Tibial nerve (tissue), 4 donors: ENCODE results near the gene CYB5B. TPM values are rescaled to one million over a fixed set of nuclear protein-coding genes. Genes with fewer than 3 reads are reported as not detected.

Experiments
- DNase-seq, 2 donors: peaks; one replicate each; pipeline ENCODE4 v3.0.0-alpha.2; 2019; ENCODE audit warnings: low spot score in 2 of 2
- H3K27ac ChIP-seq, 4 donors: fragments of 200-600 bp; sonication (generic) in 3 of 4; one replicate each; pipeline ENCODE4 v1.5.1; 2017 to 2019; ENCODE audit warnings: mild to moderate bottlenecking in 1 of 4
- H3K27me3 ChIP-seq, 2 donors: fragments of 200-600 bp; sonication (generic) in 1 of 2; one replicate each; pipeline versions ENCODE4 v1.5.1 to v1.6.0; 2017 to 2019
- H3K36me3 ChIP-seq, 3 donors: fragments of 200-600 bp; sonication (generic); one replicate each; pipeline ENCODE4 v1.5.1; 2018 to 2019
- H3K4me1 ChIP-seq, 4 donors: fragments of 200-600 bp; sonication (generic) in 3 of 4; one replicate each; pipeline ENCODE4 v1.5.1; 2017 to 2019
- H3K4me3 ChIP-seq, 4 donors: fragments of 200-600 bp; sonication (generic) in 3 of 4; one replicate each; pipeline ENCODE4 v1.5.1; 2017 to 2019; ENCODE audit warnings: mild to moderate bottlenecking in 1 of 4, moderate library complexity in 1 of 4
- H3K9me3 ChIP-seq, 4 donors: fragments of 200-600 bp; sonication (generic) in 3 of 4; one replicate each; pipeline ENCODE4 v1.5.1; 2017 to 2019
- CTCF ChIP-seq, 5 experiments: fragments of 200-600 bp in 3 of 5; fragments of 450-650 bp in 2 of 5; sonication (generic) in 3 of 5; IDR thresholded peaks; one replicate each; pipeline ENCODE4 v1.5.1; 2016 to 2019; ENCODE audit warnings: antibody characterized with exemption in 5 of 5, mild to moderate bottlenecking in 3 of 5, moderate library complexity in 2 of 5
- EP300 ChIP-seq, 2 donors: sonication (generic); formaldehyde crosslinking; IDR thresholded peaks; one replicate each; pipeline ENCODE4 v1.6.1; 2017; ENCODE audit warnings: antibody characterized with exemption in 2 of 2, mild to moderate bottlenecking in 1 of 2
- POLR2A ChIP-seq, 2 donors: fragments of 450-650 bp; IDR thresholded peaks; one replicate each; pipeline ENCODE4 v1.6.1; 2017; ENCODE audit warnings: antibody characterized with exemption in 2 of 2, mild to moderate bottlenecking in 2 of 2, moderate library complexity in 2 of 2
- WGBS, 2 donors: methylation state at CpG; one replicate each; pipeline ENCODE4 v1.1.5; 2018; 5-methylcytosine and 5-hydroxymethylcytosine counted together
- total RNA-seq, 4 donors: library from RNA; depleted of rRNA; stranded (reverse); fragments of >200 nt; gene quantifications; one replicate each; pipeline ENCODE4 v1.1.0, GENCODE V29; 2016

CYB5B gene
- total RNA-seq, 4 donors from 2014 or later: 26.6 to 45.9 (median 30.7) TPM

- no peak overlapping the region for H3K4me3 ChIP-seq
- peaks cover 0 to 26% (median 2%) of the 10 kb centered on the region in 4 donors for H3K4me1 ChIP-seq
- no peak for DNase-seq
- H3K9me3 ChIP-seq: no peaks in the 10 kb centered on the region
- no peak overlapping the region for H3K27ac ChIP-seq
- TF ChIP-seq CTCF (IDR thresholded peaks at IDR 0.05) (no peak), POLR2A (IDR thresholded peaks at IDR 0.05) (no peak), EP300 (IDR thresholded peaks at IDR 0.05) (no peak)
- H3K27me3 ChIP-seq: no peaks in the 10 kb centered on the region
- no peaks in the 10 kb centered on the region for H3K36me3 ChIP-seq
- 61 to 78% methylated on average over 5 of the region's 5 CpGs for WGBS, 2 donors
Observed at GRCh38 chr16:69483611-69484010, 59.2 kb downstream of the CYB5B start.

GRCh38 chr16:69485361-69485760, 60.9 kb downstream of the CYB5B start:
- no peak overlapping the region for H3K4me3 ChIP-seq
- TF ChIP-seq POLR2A (IDR thresholded peaks at IDR 0.05) (no peak), CTCF (IDR thresholded peaks at IDR 0.05) (no peak), EP300 (IDR thresholded peaks at IDR 0.05) (no peak)
- no peak for DNase-seq
- H3K4me1 ChIP-seq: peaks cover 0 to 26% (median 2%) of the 10 kb centered on the region in 4 donors
- H3K27me3 ChIP-seq: no peaks in the 10 kb centered on the region
- no peaks in the 10 kb centered on the region for H3K36me3 ChIP-seq
- no peak overlapping the region for H3K27ac ChIP-seq
- WGBS, 2 donors: 90% methylated on average over 2 of the region's 2 CpGs
- H3K9me3 ChIP-seq: no peaks in the 10 kb centered on the region

GRCh38 chr16:69485816-69486215, 61.4 kb downstream of the CYB5B start:
- Histone ChIP-seq H3K27me3 (no peaks in the 10 kb centered on the region), H3K4me3 (no peak overlapping the region), H3K36me3 (no peaks in the 10 kb centered on the region), H3K9me3 (no peaks in the 10 kb centered on the region), H3K27ac (no peak overlapping the region), H3K4me1 (peaks cover 0 to 26% (median 2%) of the 10 kb centered on the region in 4 donors)
- no peak for DNase-seq
- 86 to 88% methylated on average over 6 of the region's 6 CpGs for WGBS, 2 donors
- TF ChIP-seq CTCF (IDR thresholded peaks at IDR 0.05) (no peak), EP300 (IDR thresholded peaks at IDR 0.05) (no peak), POLR2A (IDR thresholded peaks at IDR 0.05) (no peak)

GRCh38 chr16:69486272-69486671, 61.9 kb downstream of the CYB5B start:
- Histone ChIP-seq H3K4me1 (peaks cover 0 to 26% (median 2%) of the 10 kb centered on the region in 4 donors), H3K4me3 (no peak overlapping the region), H3K36me3 (no peaks in the 10 kb centered on the region), H3K27me3 (no peaks in the 10 kb centered on the region), H3K27ac (no peak overlapping the region), H3K9me3 (no peaks in the 10 kb centered on the region)
- 84 to 85% methylated on average over 5 of the region's 5 CpGs for WGBS, 2 donors
- DNase-seq: no peak
- TF ChIP-seq EP300 (IDR thresholded peaks at IDR 0.05) (no peak), CTCF (IDR thresholded peaks at IDR 0.05) (no peak), POLR2A (IDR thresholded peaks at IDR 0.05) (no peak)

- no peaks in the 10 kb centered on the region for H3K27me3 ChIP-seq
- WGBS, 2 donors: 86% methylated on average over 11 of the region's 11 CpGs
- no peak overlapping the region for H3K27ac ChIP-seq
- no peak for DNase-seq
- TF ChIP-seq EP300 (IDR thresholded peaks at IDR 0.05) (no peak), CTCF (IDR thresholded peaks at IDR 0.05) (no peak), POLR2A (IDR thresholded peaks at IDR 0.05) (no peak)
- no peaks in the 10 kb centered on the region for H3K36me3 ChIP-seq
- no peak overlapping the region for H3K4me3 ChIP-seq
- no peaks in the 10 kb centered on the region for H3K9me3 ChIP-seq
- H3K4me1 ChIP-seq: peaks cover 0 to 25% (median under 1%) of the 10 kb centered on the region in 4 donors
Observed at GRCh38 chr16:69486724-69487123, 62.3 kb downstream of the CYB5B start.
